ENCODE results near the gene TAF1A.
"Not testable (repeated sequence)": the region's sequence is repeated elsewhere in the genome, so short reads cannot be mapped to it uniquely, and the experiment has no call there.

TAF1A gene

DNA sequence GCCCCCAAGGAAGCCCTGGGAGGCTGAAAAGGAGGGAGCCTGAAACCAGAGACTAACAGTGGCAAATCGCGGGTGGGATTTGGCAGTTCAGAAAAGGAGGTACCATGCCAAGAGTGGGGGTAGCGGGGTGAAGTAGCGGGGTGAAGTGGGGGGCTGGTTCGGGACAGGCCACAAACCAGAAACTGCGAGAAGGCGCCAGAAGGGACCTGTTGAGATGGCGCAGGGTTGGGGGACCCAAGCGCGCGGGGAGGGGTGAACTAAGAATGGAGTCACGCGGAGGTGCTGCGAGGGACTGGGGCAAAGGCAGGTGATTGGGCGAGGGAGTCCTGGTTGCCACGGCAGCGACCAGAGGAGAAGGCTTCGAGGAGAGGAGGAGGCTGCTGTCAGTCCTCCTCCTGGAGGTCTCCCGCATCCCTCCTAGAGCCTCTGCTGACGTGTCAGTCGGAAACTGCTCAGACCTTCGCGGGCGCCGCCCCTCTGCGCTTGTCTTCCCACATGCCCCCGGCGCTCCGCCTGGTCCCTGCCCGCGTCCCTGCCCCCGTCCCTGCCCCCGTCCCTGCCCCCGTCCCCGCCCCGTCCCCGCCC lies 27.7 kb upstream of the TAF1A start:
- peak; percentile 92 to 94 for DNase-seq

GRCh38 chr1:222616525-222616924 lies 26.8 kb upstream of the TAF1A start:
- no peak for TF ChIP-seq POLR2A (IDR thresholded peaks at IDR 0.05; ENCODE audit: low read length)
- TF ChIP-seq GATA1 (IDR thresholded peaks at IDR 0.05; ENCODE audit: low read depth, low read length), result no peak
- DNase-seq, result peak; percentile 8 to 15

More for the DNA sequence above, 27.7 kb upstream of the TAF1A start:
- no peak for TF ChIP-seq GATA1 (IDR thresholded peaks at IDR 0.05; ENCODE audit: low read depth, low read length)
- TF ChIP-seq POLR2A (IDR thresholded peaks at IDR 0.05; ENCODE audit: low read length), result peak; percentile 5

DNA sequence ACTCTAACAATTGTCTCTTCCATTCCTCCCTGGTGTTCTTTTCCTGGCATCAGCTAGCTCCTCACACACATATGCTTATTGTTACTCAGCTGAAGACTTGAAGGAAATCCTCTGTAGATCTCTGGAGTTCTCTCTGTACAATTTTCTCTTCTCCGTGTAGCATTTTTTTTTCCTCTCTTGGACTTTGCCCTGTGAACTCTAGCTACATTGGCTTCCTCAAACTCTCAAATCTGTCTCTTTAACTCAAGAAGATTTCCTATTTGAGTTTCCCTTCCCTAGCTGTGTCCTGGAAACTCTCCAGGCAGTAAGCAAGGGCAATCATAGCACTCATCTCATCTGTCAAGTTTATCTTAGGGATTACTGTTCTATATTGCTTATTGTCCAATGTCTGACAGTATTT lies 23.9 kb upstream of the TAF1A start:
- no peak for TF ChIP-seq GATA1 (IDR thresholded peaks at IDR 0.05; ENCODE audit: low read depth, low read length)
- DNase-seq, result no peak

DNA sequence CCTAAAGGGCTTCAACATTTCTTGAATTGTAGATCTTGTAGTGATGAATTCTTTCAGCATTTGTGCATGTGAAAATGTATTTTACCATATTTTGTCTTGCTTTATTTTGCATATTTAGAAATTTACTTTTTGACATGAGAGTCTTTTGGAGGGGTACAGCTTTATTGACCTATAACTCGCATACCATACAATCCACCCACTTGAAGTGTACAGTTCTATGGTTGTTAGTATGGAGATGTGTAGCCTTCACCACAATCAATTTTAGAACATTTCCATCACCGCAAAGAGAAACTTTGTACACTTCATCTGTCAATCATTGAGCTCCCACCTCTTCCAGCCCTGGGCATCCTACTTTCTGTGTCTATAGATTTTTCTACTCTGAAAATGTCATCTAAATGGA lies 21.0 kb upstream of the TAF1A start:
- no peak for DNase-seq

GRCh38 chr1:222609111-222609510 lies 19.4 kb upstream of the TAF1A start:
- not testable (repeated sequence) for DNase-seq

More for the DNA sequence above, 21.0 kb upstream of the TAF1A start:
- TF ChIP-seq POLR2A (IDR thresholded peaks at IDR 0.05; ENCODE audit: low read length) (no peak), GATA1 (IDR thresholded peaks at IDR 0.05; ENCODE audit: low read depth, low read length) (no peak)

DNA sequence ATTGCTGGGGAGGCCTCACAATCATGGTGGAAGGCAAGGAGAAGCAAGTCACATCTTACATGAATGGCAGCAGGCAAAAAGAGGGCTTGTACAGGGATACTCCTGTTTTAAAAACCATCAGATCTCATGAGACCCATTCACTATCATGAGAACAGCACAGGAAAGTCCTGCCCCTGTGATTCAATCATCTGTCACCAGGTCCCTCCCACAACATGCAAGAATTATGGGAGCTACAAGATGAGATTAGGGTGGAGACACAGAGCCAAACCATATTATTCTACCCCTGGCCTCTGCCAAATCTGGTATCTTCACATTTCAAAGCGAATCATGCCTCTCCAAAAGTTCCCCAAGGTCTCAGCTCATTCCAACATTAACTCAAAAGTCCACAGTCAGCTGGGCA lies 17.0 kb upstream of the TAF1A start:
- TF ChIP-seq GATA1 (IDR thresholded peaks at IDR 0.05; ENCODE audit: low read depth, low read length) (no peak), POLR2A (IDR thresholded peaks at IDR 0.05; ENCODE audit: low read length) (no peak)
- no peak for DNase-seq

GRCh38 chr1:222601257-222601656 lies 11.5 kb upstream of the TAF1A start:
- TF ChIP-seq POLR2A (IDR thresholded peaks at IDR 0.05; ENCODE audit: low read length) (no peak), GATA1 (IDR thresholded peaks at IDR 0.05; ENCODE audit: low read depth, low read length) (no peak)
- no peak for DNase-seq

DNA sequence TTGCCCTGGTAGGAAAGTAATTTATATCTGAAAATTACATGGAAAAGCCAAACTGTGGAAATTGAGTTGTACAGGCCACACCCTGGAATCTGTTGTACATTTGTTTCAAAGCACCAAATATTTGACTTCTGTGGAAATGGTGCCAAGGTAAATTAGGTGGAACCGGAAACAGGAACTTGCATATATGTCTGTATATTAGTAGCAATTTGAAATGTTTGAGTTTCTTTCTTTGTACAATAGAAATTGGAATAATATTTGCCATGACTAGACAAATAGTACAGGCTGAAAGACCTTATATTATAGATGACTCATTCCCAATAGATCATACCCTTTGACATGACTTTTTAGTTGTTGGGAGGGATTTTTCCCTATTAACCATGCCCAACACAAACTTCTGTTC lies 10.5 kb upstream of the TAF1A start:
- TF ChIP-seq GATA1 (IDR thresholded peaks at IDR 0.05; ENCODE audit: low read depth, low read length), result no peak
- no peak for DNase-seq

GRCh38 chr1:222596696-222597095 lies 7.0 kb upstream of the TAF1A start:
- no peak for DNase-seq
- no peak for TF ChIP-seq POLR2A (IDR thresholded peaks at IDR 0.05; ENCODE audit: low read length)
- TF ChIP-seq GATA1 (IDR thresholded peaks at IDR 0.05; ENCODE audit: low read depth, low read length), result no peak

GRCh38 chr1:222594789-222595188 lies 5.1 kb upstream of the TAF1A start:
- no peak for DNase-seq
- TF ChIP-seq POLR2A (IDR thresholded peaks at IDR 0.05; ENCODE audit: low read length) (no peak), GATA1 (IDR thresholded peaks at IDR 0.05; ENCODE audit: low read depth, low read length) (no peak)

GRCh38 chr1:222592171-222592570 lies 2.4 kb upstream of the TAF1A start:
- no peak for TF ChIP-seq GATA1 (IDR thresholded peaks at IDR 0.05; ENCODE audit: low read depth, low read length)
- TF ChIP-seq POLR2A (IDR thresholded peaks at IDR 0.05; ENCODE audit: low read length), result no peak
- DNase-seq, result no peak

- TF ChIP-seq GATA1 (IDR thresholded peaks at IDR 0.05; ENCODE audit: low read depth, low read length) (no peak), POLR2A (IDR thresholded peaks at IDR 0.05; ENCODE audit: low read length) (no peak)
- DNase-seq, result no peak
Observed at GRCh38 chr1:222588135-222588534, 1.6 kb downstream of the TAF1A start.

- DNase-seq, result no peak
- TF ChIP-seq GATA1 (IDR thresholded peaks at IDR 0.05; ENCODE audit: low read depth, low read length) (no peak), POLR2A (IDR thresholded peaks at IDR 0.05; ENCODE audit: low read length) (no peak)
Observed at GRCh38 chr1:222586842-222587241, 2.9 kb downstream of the TAF1A start.

GRCh38 chr1:222583079-222583478 lies 6.7 kb downstream of the TAF1A start:
- no peak for DNase-seq

DNA sequence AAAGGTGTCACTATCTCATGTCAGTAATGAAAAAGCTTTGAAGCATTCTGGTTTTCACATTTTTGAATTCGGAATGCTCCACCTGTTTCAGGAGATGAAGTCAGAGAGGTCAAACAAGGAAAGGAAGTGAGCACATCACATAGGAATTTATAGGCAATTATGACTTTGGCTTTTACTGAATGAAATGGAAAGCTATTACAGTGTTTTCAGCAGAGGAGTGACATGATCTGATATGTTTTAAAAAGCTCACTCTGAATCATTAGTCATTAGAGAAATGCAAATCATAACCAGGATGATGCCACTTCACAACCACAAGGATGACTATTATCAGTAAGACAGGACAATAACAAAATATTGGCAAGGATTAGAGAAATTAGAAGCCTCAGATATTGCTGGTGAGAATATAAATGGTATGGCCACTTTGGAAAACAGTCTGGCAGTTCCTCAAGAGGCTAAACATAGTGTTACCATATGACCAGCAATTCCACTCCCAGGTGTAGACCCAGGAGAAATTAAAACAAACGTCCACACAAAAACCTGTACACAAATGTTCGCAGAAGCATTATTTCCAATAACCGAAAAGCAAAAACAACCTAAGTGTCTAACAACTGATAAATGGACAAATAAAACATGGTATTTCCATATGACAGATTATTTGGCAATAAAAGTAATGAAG lies 7.5 kb downstream of the TAF1A start:
- peak in 1 of 2 experiments; percentile 4 for DNase-seq
- TF ChIP-seq GATA1 (IDR thresholded peaks at IDR 0.05; ENCODE audit: low read depth, low read length), result no peak
- TF ChIP-seq POLR2A (IDR thresholded peaks at IDR 0.05; ENCODE audit: low read length), result no peak

More at GRCh38 chr1:222583079-222583478, 6.7 kb downstream of the TAF1A start:
- TF ChIP-seq POLR2A (IDR thresholded peaks at IDR 0.05; ENCODE audit: low read length), result no peak
- no peak for TF ChIP-seq GATA1 (IDR thresholded peaks at IDR 0.05; ENCODE audit: low read depth, low read length)
